ENCODE measurements around the gene KRT35.
A peak's percentile ranks its signal among the peaks of the same experiment; 100 is the strongest.

KRT35 gene

GRCh38 chr17:41483991-41484826 lies 3.3 kb upstream of the KRT35 start:
- Mint-ChIP-seq H3K4me3 (no peak overlapping the region), H3K9me3 (no peaks in the 10 kb centered on the region)
- DNase-seq (ENCODE audit: low spot score in 2 of 2), result no peak

GRCh38 chr17:41483531-41483930 lies 2.6 kb upstream of the KRT35 start:
- DNase-seq (ENCODE audit: low spot score in 2 of 2), result no peak
- no peak for ATAC-seq
- no peak overlapping the region for H3K4me3 Mint-ChIP-seq
- peaks cover 5% of the 10 kb centered on the region for H3K36me3 Mint-ChIP-seq
- no peaks in the 10 kb centered on the region for H3K9me3 Mint-ChIP-seq
- H3K4me1 Mint-ChIP-seq, result no peaks in the 10 kb centered on the region
- peak overlapping the region; percentile 33 for H3K27ac Mint-ChIP-seq

More at GRCh38 chr17:41483991-41484826, 3.3 kb upstream of the KRT35 start:
- Mint-ChIP-seq H3K4me1 (no peaks in the 10 kb centered on the region), H3K27ac (peak overlapping the region; percentile 57), H3K36me3 (peaks cover 5% of the 10 kb centered on the region)
- peak; percentile 17 for ATAC-seq

DNA sequence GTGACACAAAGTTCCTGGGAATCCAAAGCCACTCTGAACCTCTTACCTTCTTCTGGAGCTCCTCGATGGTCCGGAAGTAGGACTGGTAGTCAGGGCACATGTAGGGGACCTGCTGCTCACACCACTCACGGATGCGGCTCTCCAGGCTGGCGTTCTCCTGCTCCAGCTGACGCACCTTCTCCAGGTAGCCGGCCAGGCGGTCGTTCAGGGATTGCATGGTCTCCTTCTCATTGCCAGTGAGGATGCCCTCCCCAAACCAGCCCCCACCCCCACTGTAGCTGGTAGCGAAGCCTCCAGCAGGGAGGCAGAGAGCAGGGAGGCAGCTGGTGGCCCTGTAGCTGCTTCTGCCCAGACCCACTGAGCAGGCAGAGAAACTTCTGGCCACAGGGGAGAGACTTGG lies 370 bp downstream of the KRT35 start:
- no peak for ATAC-seq
- H3K9me3 Mint-ChIP-seq, result no peaks in the 10 kb centered on the region
- H3K36me3 Mint-ChIP-seq, result no peaks in the 10 kb centered on the region
- no peak overlapping the region for H3K4me3 Mint-ChIP-seq
- no peak overlapping the region for H3K27ac Mint-ChIP-seq
- no peak for DNase-seq (ENCODE audit: low spot score in 2 of 2)
- no peaks in the 10 kb centered on the region for H3K4me1 Mint-ChIP-seq

- H3K4me3 Mint-ChIP-seq, result no peak overlapping the region
- no peaks in the 10 kb centered on the region for H3K4me1 Mint-ChIP-seq
- ATAC-seq, result no peak
- H3K27ac Mint-ChIP-seq, result no peak overlapping the region
- DNase-seq (ENCODE audit: low spot score in 2 of 2), result no peak
- H3K36me3 Mint-ChIP-seq, result no peaks in the 10 kb centered on the region
- H3K9me3 Mint-ChIP-seq, result no peaks in the 10 kb centered on the region
Observed at GRCh38 chr17:41480136-41480535, 815 bp downstream of the KRT35 start.

DNA sequence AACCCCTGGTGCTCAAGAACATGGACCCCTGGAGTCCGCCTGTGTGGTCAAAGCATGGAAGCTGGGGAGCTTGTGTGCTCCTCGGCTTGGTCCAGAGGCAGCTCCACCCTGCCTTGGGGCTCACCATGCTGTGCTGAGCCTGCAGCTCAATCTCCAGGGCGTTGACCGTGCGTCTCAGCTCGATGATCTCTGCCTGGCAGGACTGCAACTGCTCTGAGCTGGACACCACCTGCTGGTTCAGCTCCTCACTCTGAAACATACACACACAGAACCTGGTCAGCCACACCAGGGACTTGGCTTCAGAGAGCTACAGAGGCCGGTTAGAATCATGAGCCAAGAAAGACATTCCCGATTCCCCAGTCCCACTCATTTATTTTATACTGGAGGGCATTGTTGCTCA lies 2.7 kb downstream of the KRT35 start:
- Mint-ChIP-seq H3K4me1 (no peaks in the 10 kb centered on the region), H3K36me3 (no peaks in the 10 kb centered on the region), H3K27ac (no peak overlapping the region), H3K4me3 (no peak overlapping the region), H3K9me3 (no peaks in the 10 kb centered on the region)
- no peak for DNase-seq (ENCODE audit: low spot score in 2 of 2)
- no peak for ATAC-seq

- no peaks in the 10 kb centered on the region for H3K4me1 Mint-ChIP-seq
Observed at GRCh38 chr17:41476866-41477815, 3.8 kb downstream of the KRT35 start.

GRCh38 chr17:41475421-41475820 lies 5.5 kb downstream of the KRT35 start:
- Mint-ChIP-seq H3K36me3 (no peaks in the 10 kb centered on the region), H3K9me3 (no peaks in the 10 kb centered on the region), H3K27ac (no peak overlapping the region), H3K4me1 (no peaks in the 10 kb centered on the region), H3K4me3 (no peak overlapping the region)
- DNase-seq (ENCODE audit: low spot score in 2 of 2) (no peak), ATAC-seq (no peak)

More at GRCh38 chr17:41476866-41477815, 3.8 kb downstream of the KRT35 start:
- no peaks in the 10 kb centered on the region for H3K36me3 Mint-ChIP-seq
- ATAC-seq, result no peak
- no peaks in the 10 kb centered on the region for H3K9me3 Mint-ChIP-seq
- peak overlapping the region; percentile 65 for H3K27ac Mint-ChIP-seq
- no peak overlapping the region for H3K4me3 Mint-ChIP-seq
- no peak for DNase-seq (ENCODE audit: low spot score in 2 of 2)

DNA sequence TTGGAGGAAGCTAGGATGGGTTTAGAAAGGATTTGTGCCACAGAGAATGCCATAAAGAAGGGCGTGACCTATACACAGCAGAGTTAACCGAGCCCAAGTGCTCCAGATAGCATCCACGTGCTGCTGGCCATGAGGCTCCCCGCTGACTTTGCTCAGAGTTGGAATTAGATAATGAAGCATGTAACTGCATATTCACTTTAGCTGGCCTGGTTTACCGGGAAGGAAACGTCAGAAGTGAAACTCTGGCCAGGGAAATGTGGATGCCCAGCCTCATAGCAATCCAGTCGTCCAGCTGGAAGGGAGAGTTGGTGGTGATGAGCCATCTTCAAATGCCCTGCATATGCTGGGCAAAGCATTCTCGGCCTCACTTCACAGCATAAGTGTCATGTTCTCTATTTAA lies 6.1 kb downstream of the KRT35 start:
- H3K4me1 Mint-ChIP-seq, result no peaks in the 10 kb centered on the region
- ATAC-seq, result no peak
- H3K9me3 Mint-ChIP-seq, result no peaks in the 10 kb centered on the region
- no peak overlapping the region for H3K4me3 Mint-ChIP-seq
- H3K36me3 Mint-ChIP-seq, result no peaks in the 10 kb centered on the region
- no peak overlapping the region for H3K27ac Mint-ChIP-seq
- no peak for DNase-seq (ENCODE audit: low spot score in 2 of 2)

GRCh38 chr17:41468346-41468745 lies 12.6 kb downstream of the KRT35 start:
- no peaks in the 10 kb centered on the region for H3K36me3 Mint-ChIP-seq
- H3K27ac Mint-ChIP-seq, result no peak overlapping the region
- no peak overlapping the region for H3K4me3 Mint-ChIP-seq
- DNase-seq (ENCODE audit: low spot score in 2 of 2) (no peak), ATAC-seq (no peak)
- no peaks in the 10 kb centered on the region for H3K4me1 Mint-ChIP-seq
- no peaks in the 10 kb centered on the region for H3K9me3 Mint-ChIP-seq

DNA sequence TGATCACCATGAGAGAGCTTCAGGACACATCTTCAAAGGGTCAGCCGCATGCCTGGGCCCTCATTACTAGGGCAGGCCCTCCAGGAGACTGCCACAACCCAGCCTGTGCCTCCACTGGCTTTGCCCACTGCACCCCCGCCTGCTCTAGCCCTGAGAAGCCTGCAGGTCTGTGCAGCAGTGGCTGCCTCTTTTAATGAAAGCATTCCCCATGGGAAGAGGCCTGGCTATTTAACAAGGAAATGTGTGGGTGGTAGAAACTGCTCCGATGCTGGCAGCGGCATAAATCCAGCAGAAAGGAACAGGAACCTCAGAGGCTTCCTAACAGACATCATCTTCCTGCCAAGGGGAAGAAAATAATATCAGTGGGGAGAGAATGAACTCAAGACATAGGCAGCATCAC lies 13.4 kb downstream of the KRT35 start:
- DNase-seq (ENCODE audit: low spot score in 2 of 2) (no peak), ATAC-seq (no peak)
- H3K4me3 Mint-ChIP-seq, result no peak overlapping the region
- H3K36me3 Mint-ChIP-seq, result no peaks in the 10 kb centered on the region
- H3K4me1 Mint-ChIP-seq, result no peaks in the 10 kb centered on the region
- H3K27ac Mint-ChIP-seq, result no peak overlapping the region
- H3K9me3 Mint-ChIP-seq, result no peaks in the 10 kb centered on the region

DNA sequence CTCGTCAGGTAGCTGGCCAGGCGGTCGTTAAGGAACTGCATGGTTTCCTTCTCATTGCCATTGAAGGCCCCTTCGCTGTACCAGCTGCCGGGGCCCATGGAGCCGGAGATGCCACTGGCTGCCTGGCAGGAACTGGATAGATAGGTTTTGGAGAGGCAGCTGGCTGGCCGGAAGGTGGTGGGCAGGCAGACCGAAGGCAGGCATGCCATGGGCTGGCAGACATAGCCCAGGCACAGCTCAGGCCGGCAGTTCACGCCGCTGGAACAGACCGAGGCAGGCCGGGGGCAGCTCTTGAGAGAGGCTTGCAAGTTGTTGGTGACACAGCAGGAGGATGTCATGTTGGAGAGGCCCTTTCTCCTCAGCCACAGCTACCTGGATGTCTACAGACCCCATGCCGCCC lies 14.0 kb downstream of the KRT35 start, which contains the start of gene KRT32:
Gene KRT32, minus strand, starts transcription at position 399 of the 400 bp plus-strand sequence. Its CDS starts 61 bp downstream, at position 338.
- no peaks in the 10 kb centered on the region for H3K4me1 Mint-ChIP-seq
- DNase-seq (ENCODE audit: low spot score in 2 of 2) (no peak), ATAC-seq (no peak)
- no peaks in the 10 kb centered on the region for H3K9me3 Mint-ChIP-seq
- H3K4me3 Mint-ChIP-seq, result no peak within 1 kb of the TSS
- H3K36me3 Mint-ChIP-seq, result no peaks in the 10 kb centered on the region
- no peak within 1 kb of the TSS for H3K27ac Mint-ChIP-seq

DNA sequence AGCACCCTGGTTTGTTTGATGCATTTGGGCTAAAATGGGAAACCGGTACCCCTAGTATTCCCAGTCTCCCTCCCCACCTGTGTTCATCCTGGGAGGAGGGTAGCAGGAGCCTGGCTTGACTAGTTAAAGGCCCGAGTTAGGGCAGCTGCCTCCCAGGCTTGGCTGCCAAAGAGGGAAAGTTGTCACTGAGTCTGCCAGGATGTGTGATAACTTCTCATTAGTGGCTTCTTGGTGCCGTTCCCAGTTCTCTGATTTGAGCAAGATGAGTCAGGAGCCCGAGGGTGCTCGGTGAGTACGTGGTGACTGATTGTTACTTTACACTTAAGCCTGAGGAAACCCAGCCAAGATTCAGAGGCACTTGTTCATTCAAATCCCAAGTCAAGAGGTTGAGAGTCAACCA lies 16.3 kb downstream of the KRT35 start:
- no peaks in the 10 kb centered on the region for H3K36me3 Mint-ChIP-seq
- H3K4me1 Mint-ChIP-seq, result no peaks in the 10 kb centered on the region
- H3K9me3 Mint-ChIP-seq, result no peaks in the 10 kb centered on the region
- DNase-seq (ENCODE audit: low spot score in 2 of 2), result no peak
- H3K4me3 Mint-ChIP-seq, result no peak overlapping the region
- no peak for ATAC-seq
- H3K27ac Mint-ChIP-seq, result no peak overlapping the region

DNA sequence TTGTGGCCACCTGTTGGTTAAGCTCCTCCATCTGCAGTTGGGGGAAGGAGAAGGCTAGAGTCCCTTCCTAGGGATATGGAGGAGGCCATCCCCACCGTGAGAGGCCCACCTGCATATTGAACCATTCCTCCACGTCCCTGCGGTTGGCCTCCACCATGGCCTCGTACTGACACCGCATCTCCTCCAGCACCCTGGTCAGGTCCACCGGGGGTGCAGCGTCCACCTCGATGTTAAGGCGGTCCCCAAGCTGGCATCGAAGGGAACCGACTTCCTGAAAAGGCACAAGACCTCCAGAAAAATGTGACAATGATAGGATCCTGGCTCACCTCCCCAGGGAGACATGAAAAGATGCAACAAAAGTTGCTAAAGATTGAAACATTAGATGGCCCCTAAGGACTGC lies 16.8 kb downstream of the KRT35 start:
- no peak for ATAC-seq
- Mint-ChIP-seq H3K9me3 (no peaks in the 10 kb centered on the region), H3K4me3 (no peak overlapping the region), H3K4me1 (no peaks in the 10 kb centered on the region), H3K36me3 (no peaks in the 10 kb centered on the region), H3K27ac (no peak overlapping the region)
- no peak for DNase-seq (ENCODE audit: low spot score in 2 of 2)

DNA sequence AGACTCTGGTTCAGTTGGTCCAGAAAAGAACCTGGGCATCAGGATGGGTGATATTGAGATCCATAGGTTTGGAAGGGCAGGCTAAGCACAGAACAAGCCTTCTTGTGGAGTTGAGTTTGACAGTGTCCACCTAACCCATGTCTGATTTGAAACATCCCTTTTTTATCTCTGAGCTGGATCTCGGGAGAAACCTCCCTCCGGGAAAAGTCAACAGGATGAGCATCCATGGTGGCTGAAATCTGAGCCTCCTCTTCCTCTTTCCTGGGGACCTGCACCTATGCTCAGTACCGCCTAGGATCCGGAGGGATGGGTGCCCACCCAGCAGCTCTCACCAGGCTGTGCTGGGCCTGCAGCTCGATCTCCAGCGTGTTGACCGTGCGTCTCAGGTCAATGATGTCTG lies 17.2 kb downstream of the KRT35 start:
- Mint-ChIP-seq H3K9me3 (no peaks in the 10 kb centered on the region), H3K4me1 (no peaks in the 10 kb centered on the region), H3K4me3 (no peak overlapping the region), H3K27ac (no peak overlapping the region), H3K36me3 (no peaks in the 10 kb centered on the region)
- DNase-seq (ENCODE audit: low spot score in 2 of 2) (no peak), ATAC-seq (no peak)

- H3K4me1 Mint-ChIP-seq, result no peaks in the 10 kb centered on the region
- no peak for ATAC-seq
- no peaks in the 10 kb centered on the region for H3K36me3 Mint-ChIP-seq
Observed at GRCh38 chr17:41462705-41463104, 18.2 kb downstream of the KRT35 start.

More at GRCh38 chr17:41462705-41463104, 18.2 kb downstream of the KRT35 start:
- no peaks in the 10 kb centered on the region for H3K9me3 Mint-ChIP-seq
- H3K27ac Mint-ChIP-seq, result no peak overlapping the region
- no peak overlapping the region for H3K4me3 Mint-ChIP-seq
- DNase-seq (ENCODE audit: low spot score in 2 of 2), result no peak
